B cell (primary cell): ENCODE results near the gene ZNF143. TPM values are rescaled to one million over a fixed set of nuclear protein-coding genes. Genes with fewer than 3 reads are reported as not detected.

ENCODE experiments used
- ATAC-seq: fragments of 200-7000 bp; cut with Tn5 transposase; one replicate; pipeline ENCODE4 v1.10.0; 2021; ENCODE audit warnings: low read depth, mild to moderate bottlenecking, moderate number of reproducible peaks, moderate library complexity
- CTCF ChIA-PET: fragments of 350-600 bp; sonication (Branson Sonifier 250); formaldehyde crosslinking; loops from one replicate; lab custom pipeline; 2021; ENCODE audit warnings: antibody characterized with exemption, inconsistent platforms; lab: Charles Lee
- POLR2A ChIA-PET: fragments of 350-600 bp; sonication (Branson Sonifier 250); formaldehyde crosslinking; loops from one replicate; lab custom pipeline; 2021; ENCODE audit warnings: antibody characterized with exemption; lab: Charles Lee
- DNase-seq: peaks from one replicate; pipeline ENCODE4 v3.0.0; 2013
- H2AFZ ChIP-seq: 2 replicates; pipeline ENCODE4 v1.6.1; 2012; ENCODE audit warnings: mild to moderate bottlenecking, low read depth, low read length; ENCODE audit not compliant: insufficient read depth, poor library complexity, severe bottlenecking
- H3K27ac ChIP-seq, 2 donors: 1 replicate in 1 of 2; 2 replicates in 1 of 2; pipeline ENCODE4 v1.5.1; 2012 to 2013; ENCODE audit warnings: low read length in 2 of 2, mild to moderate bottlenecking in 2 of 2, moderate library complexity in 1 of 2
- H3K27me3 ChIP-seq, 4 experiments: fragments of 200-600 bp in 1 of 4; sonication (generic) in 1 of 4; replicated peaks in 1 of 4; 1 replicate in 2 of 4; 2 replicates in 2 of 4; pipeline versions ENCODE4 v1.6.1 to v1.7.0; 2013 to 2016; ENCODE audit warnings: low read length in 3 of 4, mild to moderate bottlenecking in 2 of 4, mixed read lengths in 1 of 4, moderate library complexity in 1 of 4; ENCODE audit not compliant: insufficient read depth in 4 of 4, control insufficient read depth in 3 of 4; ENCODE audit errors: control extremely low read depth in 1 of 4
- H3K36me3 ChIP-seq, 2 experiments: replicated peaks in 1 of 2; 1 replicate in 1 of 2; 2 replicates in 1 of 2; pipeline versions ENCODE4 v1.6.1 to v1.7.1; 2013; ENCODE audit warnings: low read length in 1 of 2; ENCODE audit not compliant: insufficient read depth in 2 of 2, control insufficient read depth in 1 of 2; ENCODE audit errors: control extremely low read depth in 1 of 2, extremely low read depth in 1 of 2
- H3K4me1 ChIP-seq, 2 donors: fragments of 200-600 bp in 1 of 2; sonication (generic) in 1 of 2; 1 replicate in 1 of 2; 2 replicates in 1 of 2; pipeline versions ENCODE4 v1.5.1 to v1.6.1; 2013 to 2017; ENCODE audit warnings: low read length in 2 of 2; ENCODE audit not compliant: control insufficient read depth in 2 of 2, insufficient read depth in 2 of 2
- H3K4me2 ChIP-seq: replicated peaks from 2 replicates; pipeline ENCODE3; 2012; ENCODE audit warnings: mild to moderate bottlenecking, low read depth, low read length; ENCODE audit not compliant: poor library complexity, severe bottlenecking
- H3K4me3 ChIP-seq, 5 experiments: fragments of 200-600 bp in 1 of 5; sonication (generic) in 1 of 5; 1 replicate in 3 of 5; 2 replicates in 2 of 5; pipeline versions ENCODE4 v1.5.1 to v1.7.0; 2011 to 2016; ENCODE audit warnings: low read length in 4 of 5, mild to moderate bottlenecking in 4 of 5, low read depth in 2 of 5, control low read depth in 1 of 5, moderate library complexity in 1 of 5; ENCODE audit not compliant: insufficient read depth in 1 of 5; ENCODE audit errors: control extremely low read depth in 1 of 5, extremely low read depth in 1 of 5
- H3K79me2 ChIP-seq: fragments of 200-600 bp; sonication (generic); one replicate; pipeline ENCODE4 v1.6.0; 2016; ENCODE audit warnings: low read length; ENCODE audit not compliant: control insufficient read depth, insufficient read depth
- H3K9ac ChIP-seq: fragments of 200-600 bp; sonication (generic); 2 replicates; pipeline ENCODE4 v1.6.1; 2017; ENCODE audit warnings: mild to moderate bottlenecking, low read length, moderate library complexity
- H3K9me3 ChIP-seq, 3 donors: one replicate each; pipeline versions ENCODE4 v1.6.1 to v1.7.1; 2013; ENCODE audit warnings: low read length in 2 of 3; ENCODE audit not compliant: control insufficient read depth in 2 of 3, insufficient read depth in 1 of 3; ENCODE audit errors: control extremely low read depth in 1 of 3
- H4K20me1 ChIP-seq: 2 replicates; pipeline ENCODE4 v1.6.0; 2012; ENCODE audit warnings: mild to moderate bottlenecking, low read length; ENCODE audit not compliant: insufficient read depth, control insufficient read depth, poor library complexity, severe bottlenecking
- H3K27ac Mint-ChIP-seq: one replicate; pipeline ENCODE4 v1.8.0; 2021; ENCODE audit warnings: mixed read lengths
- H3K27me3 Mint-ChIP-seq: one replicate; pipeline ENCODE4 v1.8.0; 2021; ENCODE audit warnings: mixed read lengths
- H3K4me1 Mint-ChIP-seq: one replicate; pipeline ENCODE4 v1.8.0; 2021; ENCODE audit warnings: mixed read lengths
- H3K4me3 Mint-ChIP-seq: one replicate; pipeline ENCODE4 v1.8.0; 2021; ENCODE audit warnings: mixed read lengths
- H3K9me3 Mint-ChIP-seq: one replicate; pipeline ENCODE4 v1.8.0; 2022; ENCODE audit warnings: mixed read lengths; ENCODE audit not compliant: insufficient read depth
- CTCF ChIP-seq: fragments of 200-600 bp; IDR thresholded peaks from one replicate; pipeline ENCODE4 v1.8.0; 2022; ENCODE audit warnings: antibody characterized with exemption, mild to moderate bottlenecking
- EZH2 ChIP-seq: IDR thresholded peaks from 2 replicates; pipeline ENCODE4 v1.6.1; 2012; ENCODE audit warnings: borderline replicate concordance, low read depth, mild to moderate bottlenecking, moderate library complexity, low read length; ENCODE audit not compliant: insufficient read depth, poor library complexity, severe bottlenecking
- whole genome bisulfite sequencing: methylation state at CpG from one replicate; pipeline ENCODE4 v1.1.5; 2013; ENCODE audit warnings: missing lambda C conversion rate; ENCODE audit not compliant: insufficient coverage; 5-methylcytosine and 5-hydroxymethylcytosine counted together
- intact Hi-C: fragments of 100-400 bp; cut with micrococcal nuclease; formaldehyde crosslinking; loops from one replicate; pipeline ENCODE4 v1.10.0; 2022
- polyA plus RNA-seq: library from polyadenylated mRNA; depleted of rRNA; stranded (reverse); fragments of >200 nt; gene quantifications from 2 replicates; pipeline ENCODE4 v1.2.3, GENCODE V29; 2012
- total RNA-seq, 2 donors: library from RNA; stranded (reverse); fragments of 120-200 nt in 1 of 2; gene quantifications; 1 replicate in 1 of 2; 2 replicates in 1 of 2; pipeline versions ENCODE4 v1.2.3 to v1.2.4, GENCODE V29; 2013 to 2022

Gene ZNF143
- total and polyA plus RNA-seq, 2 donors (not counting 1 experiment from before 2014, with no cell fraction given) = 35.7 to 54.9 TPM

GRCh38 chr11:9516113-9516512 lies 55.3 kb downstream of the ZNF143 start:
- CTCF ChIA-PET = interaction anchor here (1.0 to 1.6 kb wide), 3 partner anchors 9 to 12 kb away, joined by 3 to 6 read pairs (median 3); no protein-coding TSS in a partner anchor
- Histone ChIP-seq H3K36me3 (peaks cover 24 to 54% of the 10 kb centered on the region in 2 experiments), H2AFZ (no peak overlapping the region), H3K9ac (no peak overlapping the region), H3K4me3 (no peak overlapping the region), H3K9me3 (peaks cover 0 to 1% (median 0%) of the 10 kb centered on the region in 3 donors), H3K27ac (no peak overlapping the region), H3K27me3 (no peaks in the 10 kb centered on the region), H3K4me1 (peaks cover 0 to under 1% of the 10 kb centered on the region in 2 donors), H3K4me2 (no peak overlapping the region), H3K79me2 (no peaks in the 10 kb centered on the region), H4K20me1 (no peaks in the 10 kb centered on the region)
- no peak overlapping the region for H3K4me3 Mint-ChIP-seq
- no peak for TF ChIP-seq EZH2
- TF ChIP-seq CTCF = no peak
- H3K9me3 Mint-ChIP-seq = no peaks in the 10 kb centered on the region
- ATAC-seq (no peak), DNase-seq (no peak)
- H3K27me3 Mint-ChIP-seq = no peaks in the 10 kb centered on the region
- peaks cover under 1% of the 10 kb centered on the region for H3K4me1 Mint-ChIP-seq
- intact Hi-C loops = no loop called here
- POLR2A ChIA-PET = interaction anchor here (0.7 kb wide), 1 partner anchor 88 kb away, joined by 3 read pairs; no protein-coding TSS in a partner anchor
- no peak overlapping the region for H3K27ac Mint-ChIP-seq
- WGBS = 83% methylated on average over 1 of the region's 4 CpGs

GRCh38 chr11:9518835-9519410 lies 58.1 kb downstream of the ZNF143 start:
- Histone ChIP-seq H4K20me1 (no peaks in the 10 kb centered on the region), H3K9ac (no peak overlapping the region), H3K4me3 (no peak overlapping the region), H3K27ac (no peak overlapping the region), H3K27me3 (no peaks in the 10 kb centered on the region), H3K4me1 (no peaks in the 10 kb centered on the region), H3K36me3 (peaks cover 20 to 39% of the 10 kb centered on the region in 2 experiments), H3K9me3 (peaks cover 0 to 1% (median 0%) of the 10 kb centered on the region in 3 donors), H2AFZ (no peak overlapping the region), H3K4me2 (no peak overlapping the region), H3K79me2 (no peaks in the 10 kb centered on the region)
- Mint-ChIP-seq H3K27me3 (no peaks in the 10 kb centered on the region), H3K4me3 (no peak overlapping the region), H3K27ac (no peak overlapping the region), H3K9me3 (no peaks in the 10 kb centered on the region), H3K4me1 (no peaks in the 10 kb centered on the region)
- no peak for TF ChIP-seq EZH2
- 100% methylated on average over 4 of the region's 9 CpGs for WGBS
- CTCF ChIA-PET = interaction anchor here (0.9 kb wide), 1 partner anchor 16 kb away, joined by 3 read pairs; no protein-coding TSS in a partner anchor
- intact Hi-C loops = no loop called here
- POLR2A ChIA-PET = no interaction called here
- no peak for ATAC-seq
- DNase-seq = no peak
